Neutrophil (primary cell): ENCODE results near the gene PCGF2.
"Not testable (repeated sequence)": the region's sequence is repeated elsewhere in the genome, so short reads cannot be mapped to it uniquely, and the experiment has no call there.

ENCODE experiments used
- H3K27ac ChIP-seq: fragments of 200-600 bp; sonication (generic); 2 replicates; pipeline ENCODE4 v1.5.1; 2016; ENCODE audit warnings: mild to moderate bottlenecking, moderate library complexity
- H3K27me3 ChIP-seq: fragments of 200-600 bp; sonication (generic); 2 replicates; pipeline ENCODE4 v1.6.0; 2016; ENCODE audit warnings: mild to moderate bottlenecking
- H3K36me3 ChIP-seq: fragments of 200-600 bp; sonication (generic); 2 replicates; pipeline ENCODE4 v1.5.1; 2017
- H3K4me1 ChIP-seq, 2 experiments: fragments of 200-600 bp in 1 of 2; sonication (generic) in 1 of 2; 1 replicate in 1 of 2; 2 replicates in 1 of 2; pipeline versions ENCODE4 v1.5.1 to v1.6.1; 2013 to 2016; ENCODE audit warnings: low read depth in 1 of 2, low read length in 1 of 2, mild to moderate bottlenecking in 1 of 2, moderate library complexity in 1 of 2; ENCODE audit not compliant: control insufficient read depth in 1 of 2, insufficient read depth in 1 of 2
- H3K4me3 ChIP-seq, 2 experiments: fragments of 200-600 bp in 1 of 2; sonication (generic) in 1 of 2; 1 replicate in 1 of 2; 2 replicates in 1 of 2; pipeline ENCODE4 v1.5.1; 2013 to 2016; ENCODE audit warnings: low read depth in 1 of 2, low read length in 1 of 2, mild to moderate bottlenecking in 1 of 2, moderate library complexity in 1 of 2
- H3K9me3 ChIP-seq: fragments of 200-600 bp; sonication (generic); 2 replicates; pipeline ENCODE4 v1.5.1; 2016
- TF ChIP-seq, protein P1 (sequence below): fragments of 200-600 bp; sonication (generic); IDR thresholded peaks from 2 replicates; pipeline ENCODE4 v1.5.1; 2016; ENCODE audit warnings: antibody characterized with exemption

PCGF2 gene

DNA sequence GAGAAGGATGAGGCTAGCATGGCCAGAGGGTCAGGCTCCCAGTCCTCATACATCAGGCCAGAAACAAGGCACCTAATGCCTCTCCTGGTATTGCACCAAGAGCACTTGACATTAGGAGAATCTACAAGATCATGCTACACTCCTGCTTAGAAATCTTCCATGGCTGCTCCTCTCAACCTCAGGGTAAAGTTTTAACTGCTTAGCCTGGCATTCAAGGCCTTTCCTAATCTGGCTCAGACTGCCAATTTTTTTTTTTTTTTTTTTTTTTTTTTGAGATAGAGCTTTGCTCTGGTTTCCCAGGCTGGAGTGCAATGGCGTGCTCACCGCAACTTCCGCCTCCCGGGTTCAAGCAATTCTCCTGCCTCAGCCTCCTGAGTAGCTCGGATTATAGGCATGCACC is 43.0 kb upstream of the PCGF2 start:
- H3K27ac ChIP-seq: no peak overlapping the region
- H3K4me1 ChIP-seq: no peaks in the 10 kb centered on the region
- TF ChIP-seq, protein P1, sequence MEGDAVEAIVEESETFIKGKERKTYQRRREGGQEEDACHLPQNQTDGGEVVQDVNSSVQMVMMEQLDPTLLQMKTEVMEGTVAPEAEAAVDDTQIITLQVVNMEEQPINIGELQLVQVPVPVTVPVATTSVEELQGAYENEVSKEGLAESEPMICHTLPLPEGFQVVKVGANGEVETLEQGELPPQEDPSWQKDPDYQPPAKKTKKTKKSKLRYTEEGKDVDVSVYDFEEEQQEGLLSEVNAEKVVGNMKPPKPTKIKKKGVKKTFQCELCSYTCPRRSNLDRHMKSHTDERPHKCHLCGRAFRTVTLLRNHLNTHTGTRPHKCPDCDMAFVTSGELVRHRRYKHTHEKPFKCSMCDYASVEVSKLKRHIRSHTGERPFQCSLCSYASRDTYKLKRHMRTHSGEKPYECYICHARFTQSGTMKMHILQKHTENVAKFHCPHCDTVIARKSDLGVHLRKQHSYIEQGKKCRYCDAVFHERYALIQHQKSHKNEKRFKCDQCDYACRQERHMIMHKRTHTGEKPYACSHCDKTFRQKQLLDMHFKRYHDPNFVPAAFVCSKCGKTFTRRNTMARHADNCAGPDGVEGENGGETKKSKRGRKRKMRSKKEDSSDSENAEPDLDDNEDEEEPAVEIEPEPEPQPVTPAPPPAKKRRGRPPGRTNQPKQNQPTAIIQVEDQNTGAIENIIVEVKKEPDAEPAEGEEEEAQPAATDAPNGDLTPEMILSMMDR: no peak
- H3K4me3 ChIP-seq: no peak overlapping the region
- H3K27me3 ChIP-seq: no peaks in the 10 kb centered on the region
- H3K36me3 ChIP-seq: peaks cover 5% of the 10 kb centered on the region
- no peaks in the 10 kb centered on the region for H3K9me3 ChIP-seq

DNA sequence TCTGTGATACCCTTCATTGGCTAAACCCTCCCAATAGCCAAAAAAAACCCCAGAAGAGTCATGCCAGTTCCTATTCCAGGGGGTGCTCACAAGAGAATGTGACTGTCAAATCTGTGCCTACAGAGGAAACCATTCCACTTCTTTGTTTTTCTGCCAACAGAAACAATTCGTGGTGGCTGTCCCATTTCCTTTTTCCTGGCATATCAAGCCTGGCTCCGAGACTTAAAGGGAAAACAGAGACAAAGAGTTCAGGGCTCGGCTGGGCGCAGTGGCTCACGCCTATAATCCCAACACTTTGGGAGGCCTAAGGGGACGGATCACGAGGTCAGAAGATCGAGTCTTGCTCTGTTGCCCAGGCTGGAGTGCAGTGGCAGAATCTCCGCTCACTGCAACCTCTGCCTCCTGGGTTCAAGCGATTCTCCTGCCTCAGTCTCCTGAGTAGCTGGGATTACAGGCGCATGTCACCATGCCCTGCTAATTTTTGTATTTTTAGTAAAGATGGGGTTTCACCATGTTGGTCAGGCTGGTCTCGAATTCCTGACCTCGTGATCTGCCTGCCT is 42.1 kb upstream of the PCGF2 start:
- H3K9me3 ChIP-seq, H3K4me3 ChIP-seq, H3K4me1 ChIP-seq, H3K27me3 ChIP-seq, H3K27ac ChIP-seq: not testable (repeated sequence)
- peaks cover 15% of the 10 kb centered on the region for H3K36me3 ChIP-seq

DNA sequence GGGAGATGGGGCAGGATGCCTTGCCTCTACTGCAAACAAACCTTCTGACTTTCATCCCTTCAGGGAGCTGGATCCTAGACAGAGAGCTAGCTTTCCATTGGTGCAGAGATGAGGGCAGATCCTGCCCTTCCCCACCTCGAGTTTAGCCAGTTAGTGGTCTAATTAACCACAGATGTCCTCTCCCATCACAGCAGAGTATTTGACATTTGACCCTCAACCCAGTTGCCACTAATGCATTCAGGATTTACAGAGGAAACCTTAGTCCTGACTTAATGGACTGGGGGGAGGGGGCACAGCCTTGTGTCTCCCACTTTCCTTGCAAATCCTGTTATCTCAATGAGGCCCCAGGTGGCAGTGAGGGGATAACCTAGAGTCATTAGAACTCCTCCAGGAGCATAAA is 41.0 kb upstream of the PCGF2 start:
- Histone ChIP-seq H3K4me1 (no peaks in the 10 kb centered on the region), H3K9me3 (no peaks in the 10 kb centered on the region), H3K27ac (no peak overlapping the region), H3K4me3 (no peak overlapping the region), H3K36me3 (peaks cover 25% of the 10 kb centered on the region), H3K27me3 (no peaks in the 10 kb centered on the region)
- TF ChIP-seq, protein P1: no peak

DNA sequence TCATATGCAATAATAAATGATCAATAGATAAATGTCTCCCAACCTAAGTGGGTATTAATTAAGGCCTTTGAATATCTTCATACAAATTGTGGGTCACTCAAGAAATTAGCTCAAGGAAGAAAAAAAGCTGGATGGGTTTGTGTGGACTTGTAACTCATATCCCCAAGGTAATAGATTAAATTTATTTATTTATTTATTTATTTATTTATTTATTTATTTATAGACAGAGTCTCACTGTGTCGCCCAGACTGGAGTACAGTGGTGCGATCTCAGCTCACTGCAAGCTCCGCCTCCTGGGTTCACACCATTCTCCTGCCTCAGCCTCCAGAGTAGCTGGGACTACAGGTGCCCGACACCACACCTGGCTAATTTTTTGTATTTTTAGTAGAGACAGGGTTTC is 39.9 kb upstream of the PCGF2 start:
- H3K4me3 ChIP-seq, H3K27ac ChIP-seq, H3K27me3 ChIP-seq, H3K4me1 ChIP-seq, H3K9me3 ChIP-seq: not testable (repeated sequence)
- H3K36me3 ChIP-seq: peaks cover 36% of the 10 kb centered on the region

DNA sequence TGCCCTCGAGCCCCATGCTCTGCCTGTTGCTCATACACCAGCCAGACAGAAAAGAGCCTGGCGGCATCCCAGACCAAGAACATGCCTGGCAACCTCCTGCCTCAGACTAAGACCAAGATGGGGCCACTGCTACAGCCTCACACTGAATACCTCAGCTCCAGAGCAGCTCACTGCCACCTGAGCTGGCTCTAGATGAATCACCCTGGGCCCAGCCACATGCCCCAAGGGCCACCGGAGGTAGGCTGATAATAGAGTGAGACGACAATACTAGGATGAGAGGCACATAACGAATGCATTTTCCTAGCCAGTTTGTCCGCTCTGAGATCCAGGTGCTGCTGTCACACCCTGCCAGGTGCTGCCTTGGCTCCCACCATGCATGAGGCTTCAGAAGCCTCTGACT is 38.2 kb upstream of the PCGF2 start:
- no peaks in the 10 kb centered on the region for H3K27me3 ChIP-seq
- no peak overlapping the region for H3K4me3 ChIP-seq
- no peak overlapping the region for H3K27ac ChIP-seq
- peaks cover 51% of the 10 kb centered on the region for H3K36me3 ChIP-seq
- H3K4me1 ChIP-seq: no peaks in the 10 kb centered on the region
- TF ChIP-seq, protein P1: no peak
- no peaks in the 10 kb centered on the region for H3K9me3 ChIP-seq

DNA sequence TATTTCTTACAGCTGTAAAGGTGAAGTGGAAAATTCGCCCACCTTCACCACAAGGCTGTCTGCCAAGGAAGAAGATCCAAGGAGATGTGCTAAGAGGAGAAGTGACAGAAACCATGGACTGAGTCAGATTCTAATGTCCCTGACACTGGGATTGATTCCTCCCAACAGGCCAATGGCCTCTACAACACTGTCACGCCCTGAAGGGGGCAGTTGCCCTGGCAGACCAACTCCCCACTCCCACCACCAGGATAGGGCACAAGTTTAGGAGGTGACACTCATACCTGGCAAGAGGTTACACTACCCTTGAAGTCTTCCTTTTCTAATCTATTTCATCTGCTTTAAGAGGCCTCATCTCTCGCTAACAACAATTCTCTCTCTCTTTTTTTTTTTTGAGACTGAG is 35.1 kb upstream of the PCGF2 start:
- TF ChIP-seq, protein P1: no peak
- no peak overlapping the region for H3K27ac ChIP-seq
- no peaks in the 10 kb centered on the region for H3K9me3 ChIP-seq
- H3K27me3 ChIP-seq: no peaks in the 10 kb centered on the region
- H3K4me3 ChIP-seq: no peak overlapping the region
- H3K36me3 ChIP-seq: peaks cover 83% of the 10 kb centered on the region
- no peaks in the 10 kb centered on the region for H3K4me1 ChIP-seq
